Femur (tissue), 1 donor: Measurements from ENCODE around the gene SERGEF.
A peak's percentile ranks its signal among the peaks of the same experiment; 100 is the strongest.
"Not testable (repeated sequence)": the region's sequence is repeated elsewhere in the genome, so short reads cannot be mapped to it uniquely, and the experiment has no call there.

Source experiments
- DNase-seq: peaks from one replicate; pipeline ENCODE4 v3.0.0-alpha.2; 2017

The SERGEF gene

GRCh38 chr11:18000128-18000527 lies 12.7 kb downstream of the SERGEF start:
- not testable (repeated sequence) for DNase-seq

DNA sequence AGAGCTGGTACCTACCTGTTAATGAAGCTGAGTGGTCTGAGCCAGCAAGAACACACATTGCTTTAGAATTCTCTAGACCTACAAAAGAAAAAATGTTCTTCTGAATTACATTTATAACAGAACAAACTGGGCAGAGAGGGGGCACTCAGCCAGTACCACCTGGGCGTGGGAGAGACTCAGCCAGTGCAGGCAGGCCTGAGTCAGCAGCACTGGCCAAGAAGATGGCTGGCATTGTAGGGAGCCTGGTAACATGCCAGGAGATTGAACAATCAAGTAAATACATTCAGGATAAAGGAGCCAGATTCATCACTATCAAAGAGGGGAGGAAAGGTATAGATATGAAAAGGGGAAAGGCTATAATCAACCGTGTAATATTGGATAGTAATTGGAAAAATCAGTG lies 19.9 kb downstream of the SERGEF start:
- no peak for DNase-seq

DNA sequence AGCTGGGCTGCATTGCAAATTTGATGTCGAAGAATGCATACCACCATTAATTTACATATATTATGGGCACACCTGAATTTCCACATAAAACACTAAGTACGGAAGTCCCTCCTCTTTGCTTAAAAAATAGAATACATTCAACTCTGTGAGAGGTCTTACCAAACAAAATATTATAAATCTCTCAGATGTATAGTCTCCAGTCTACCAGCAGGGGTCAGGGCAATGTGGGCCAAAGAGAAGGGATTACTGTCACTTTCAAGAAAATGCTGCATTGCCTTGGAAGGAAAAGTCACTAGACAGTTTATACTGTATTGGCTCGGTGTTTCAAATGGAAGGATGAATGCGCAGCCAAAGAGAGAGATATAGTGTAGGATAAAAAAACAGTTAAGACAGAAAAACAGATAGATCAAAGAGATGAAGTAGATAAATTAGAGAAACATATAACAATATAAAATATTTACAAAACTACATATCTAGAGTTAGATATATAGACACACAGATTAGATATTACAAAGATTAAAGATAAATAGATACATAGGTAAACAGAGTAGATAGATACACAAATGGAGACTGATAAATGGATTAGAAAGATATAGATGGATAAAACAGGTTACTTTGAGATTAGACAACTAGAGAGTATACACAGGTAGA lies 20.9 kb downstream of the SERGEF start:
- peak; percentile 56 for DNase-seq

GRCh38 chr11:17989306-17989705 lies 23.5 kb downstream of the SERGEF start:
- no peak for DNase-seq

GRCh38 chr11:17988465-17988864 lies 24.4 kb downstream of the SERGEF start:
- DNase-seq, result no peak

DNA sequence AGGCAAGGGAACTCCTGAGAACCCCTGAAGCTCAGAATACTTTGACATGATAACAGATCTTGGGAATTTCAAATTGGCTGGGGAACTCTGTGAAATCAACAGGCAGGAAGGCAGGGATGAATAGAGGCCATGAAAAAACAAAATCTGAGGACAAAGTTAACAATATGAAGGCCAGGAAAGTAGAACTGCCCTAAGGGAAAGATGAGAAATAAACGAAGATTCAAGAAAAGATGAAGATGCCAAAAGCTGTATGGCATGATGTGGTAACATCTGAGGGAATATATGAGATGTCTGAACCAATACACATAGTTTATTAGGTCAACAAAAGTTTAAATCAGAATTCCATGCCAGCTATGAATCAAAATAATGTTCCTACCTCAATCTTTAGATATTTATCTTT lies 25.0 kb downstream of the SERGEF start:
- no peak for DNase-seq

DNA sequence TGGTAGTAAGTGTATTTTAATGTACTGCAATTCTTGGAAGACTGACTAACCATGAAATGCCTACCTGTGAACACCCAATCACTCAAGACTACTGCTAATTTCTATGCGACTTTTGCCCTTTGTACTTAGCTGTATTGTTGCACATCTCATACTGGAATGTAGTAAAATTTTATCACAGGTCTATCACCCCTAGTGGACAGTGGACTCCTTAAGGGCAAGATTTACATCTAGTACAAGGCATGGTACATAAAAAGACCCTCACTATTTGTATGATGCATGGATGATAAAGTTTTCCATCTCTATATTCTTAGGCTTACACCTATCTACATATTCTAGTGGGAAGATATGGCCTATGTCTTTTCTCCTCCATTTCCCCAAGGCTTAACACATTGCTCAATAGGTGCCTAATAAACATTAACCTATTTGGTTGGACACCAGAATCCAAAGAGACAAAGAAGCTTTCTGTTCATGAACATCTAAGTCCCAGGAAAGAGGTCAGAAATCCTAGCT lies 26.1 kb downstream of the SERGEF start:
- no peak for DNase-seq

GRCh38 chr11:17986007-17986710 lies 26.7 kb downstream of the SERGEF start:
- DNase-seq, result no peak

DNA sequence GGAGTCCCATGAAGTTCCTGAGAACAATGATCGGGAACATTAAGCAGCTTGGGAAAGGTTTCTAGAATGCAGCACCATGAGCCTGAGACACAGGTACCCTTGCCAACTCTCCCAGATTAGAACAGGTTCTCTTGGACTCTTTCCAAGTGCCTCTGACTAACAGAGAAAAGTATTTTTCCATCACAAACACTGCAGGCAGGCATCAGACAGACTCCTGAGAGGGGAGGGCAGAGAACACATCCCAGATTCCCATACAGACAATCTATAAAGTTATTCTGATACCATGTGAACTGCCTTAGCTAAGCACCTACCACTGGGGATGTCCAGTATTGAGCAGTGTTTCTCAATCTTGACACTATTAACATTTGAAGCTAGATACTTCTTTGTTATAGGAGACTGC lies 27.3 kb downstream of the SERGEF start:
- no peak for DNase-seq

- DNase-seq, result no peak
Measured at GRCh38 chr11:17983569-17983968, 29.3 kb downstream of the SERGEF start.

DNA sequence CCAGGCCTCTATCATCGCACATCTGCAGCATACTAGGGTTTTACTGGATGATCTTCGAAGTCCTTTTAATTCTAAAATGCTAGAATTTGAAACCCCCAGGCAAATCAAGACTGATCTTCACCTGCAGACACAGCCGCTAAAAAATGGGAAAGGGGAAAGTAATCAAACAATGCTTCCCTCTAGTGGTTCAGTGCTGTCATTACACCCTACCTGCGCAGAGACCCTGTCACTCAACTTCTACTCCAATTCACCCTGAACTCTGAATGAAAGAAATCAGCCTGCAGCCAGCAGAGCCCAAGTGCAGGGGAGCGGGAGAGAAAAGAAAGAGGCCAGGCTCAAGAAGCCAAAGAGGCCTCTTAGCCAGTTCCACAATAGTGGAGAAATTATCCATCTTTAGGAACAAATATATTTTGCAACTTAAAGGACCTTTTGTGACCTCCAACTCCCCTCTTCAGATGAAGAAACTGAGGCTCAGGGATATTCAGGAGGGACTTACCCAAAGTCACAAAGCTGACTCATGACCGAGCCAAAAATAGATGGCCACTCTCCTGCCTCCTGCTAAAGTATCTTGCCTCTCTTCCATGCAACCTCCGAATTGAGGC lies 33.0 kb downstream of the SERGEF start:
- DNase-seq, result peak; percentile 24

DNA sequence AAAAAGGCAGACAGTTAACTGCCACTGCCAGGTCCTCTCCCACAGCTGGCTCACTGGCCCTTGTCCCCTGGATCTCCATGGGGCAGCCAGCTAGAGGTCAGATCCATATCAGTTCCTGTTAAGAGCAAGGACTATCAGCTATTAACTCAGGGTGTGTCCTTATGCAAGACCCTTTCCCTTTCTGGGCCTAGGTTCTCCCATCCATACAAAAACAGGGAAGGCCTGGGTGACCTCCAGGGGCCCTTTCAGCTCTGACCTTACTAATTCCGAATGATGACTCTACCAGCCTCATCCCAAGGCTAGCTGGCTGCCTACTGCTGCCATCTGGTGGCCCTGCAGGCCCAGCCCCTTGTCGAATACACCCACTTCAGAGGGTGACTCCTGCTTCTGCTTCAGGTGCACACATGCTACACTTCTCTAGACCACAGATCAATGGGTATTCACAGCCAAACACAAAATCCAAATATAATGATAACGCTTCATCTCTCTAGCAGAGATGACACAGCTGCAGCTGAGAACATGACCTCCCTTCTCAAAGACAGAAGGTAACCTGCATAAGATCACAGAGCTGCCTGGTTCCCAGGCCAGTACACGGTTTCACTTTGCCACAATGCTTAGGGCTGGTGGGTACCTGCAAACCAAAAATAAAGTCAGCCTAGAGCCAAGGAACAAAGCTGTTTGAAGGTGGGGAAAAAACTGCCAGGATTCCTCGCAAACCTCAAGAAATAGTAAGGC lies 34.1 kb downstream of the SERGEF start:
- DNase-seq, result peak; percentile 53

DNA sequence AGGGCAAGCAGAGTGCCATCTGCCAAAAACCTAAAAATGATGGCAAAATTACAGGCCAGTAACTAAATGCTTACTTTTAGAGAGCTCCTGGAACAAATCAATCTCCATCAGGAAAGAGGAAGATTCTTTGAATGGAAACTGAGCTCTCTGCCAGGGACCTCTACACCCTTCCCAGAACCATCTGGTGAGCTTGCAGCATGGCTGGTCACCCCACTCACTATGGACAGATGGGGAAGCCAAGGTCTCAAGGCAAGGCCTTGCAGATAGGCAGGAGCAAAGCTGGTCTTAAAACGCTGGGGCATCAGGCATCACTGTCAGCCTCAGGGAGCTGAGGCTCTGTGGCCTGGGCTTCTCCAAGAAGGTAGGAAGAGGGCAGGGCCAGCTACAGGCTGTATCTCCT lies 36.2 kb downstream of the SERGEF start:
- DNase-seq, result no peak

GRCh38 chr11:17974246-17974645 lies 38.6 kb downstream of the SERGEF start:
- DNase-seq, result no peak

DNA sequence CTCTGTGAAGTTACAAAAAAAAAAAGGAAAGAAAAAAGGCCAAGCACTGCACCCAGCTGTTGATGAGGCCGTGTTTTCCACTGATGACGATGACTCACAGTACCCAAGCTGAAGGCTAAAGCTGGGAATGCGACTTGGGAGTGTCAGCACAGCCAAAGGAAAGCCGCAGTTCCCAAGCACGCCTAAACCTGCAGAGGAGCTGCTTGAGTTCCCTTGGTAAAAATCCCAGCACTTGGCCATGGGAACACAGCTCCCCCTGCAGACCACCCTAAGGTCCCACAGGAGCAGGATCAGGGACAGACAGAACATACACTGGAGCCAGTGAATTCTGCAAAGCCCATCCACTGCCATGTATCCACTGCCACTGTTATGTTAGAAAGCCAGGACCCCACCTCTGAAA lies 39.9 kb downstream of the SERGEF start:
- peak; percentile 74 for DNase-seq

GRCh38 chr11:17968206-17968605 lies 44.6 kb downstream of the SERGEF start:
- DNase-seq, result no peak

DNA sequence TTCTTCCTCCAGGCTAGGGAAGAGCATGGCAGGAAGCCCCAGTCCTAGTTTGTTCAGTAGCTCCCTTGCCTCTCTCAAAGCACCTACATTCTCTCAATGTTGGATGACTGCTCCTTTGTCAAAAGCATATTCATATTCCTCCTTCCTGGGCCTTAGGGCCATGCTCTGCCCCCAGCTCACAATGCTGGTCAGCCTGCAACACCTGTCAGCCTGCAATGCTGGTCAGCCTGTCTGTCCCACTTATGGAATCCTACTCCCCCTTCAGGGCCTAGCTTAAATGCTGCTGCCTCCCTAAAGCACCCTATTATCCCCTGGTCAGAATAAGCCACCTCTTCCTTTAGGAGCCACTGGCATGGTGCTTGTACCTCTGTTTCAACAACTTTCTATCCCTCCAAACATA lies 45.2 kb downstream of the SERGEF start:
- no peak for DNase-seq

DNA sequence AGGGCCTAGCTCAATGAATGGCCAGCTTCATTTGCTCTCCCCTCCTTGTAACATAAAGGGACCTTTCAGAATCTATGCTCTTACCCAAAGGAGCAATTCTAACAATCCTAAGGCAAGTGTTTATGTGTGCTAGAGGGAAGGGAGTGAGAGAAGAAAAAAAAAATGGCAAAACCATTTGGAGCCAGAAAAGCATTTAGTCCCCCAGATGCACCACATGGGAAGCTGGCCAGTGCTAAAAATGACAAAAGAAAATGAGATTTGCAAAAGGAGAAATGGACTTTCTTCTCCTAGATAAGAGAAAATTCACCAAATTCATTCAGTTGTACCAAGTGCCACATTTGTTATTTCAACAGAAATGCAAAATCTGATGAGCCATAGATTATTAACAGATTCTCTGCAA lies 52.8 kb downstream of the SERGEF start:
- DNase-seq, result no peak

- DNase-seq, result no peak
Measured at GRCh38 chr11:17958446-17958845, 54.4 kb downstream of the SERGEF start.

- no peak for DNase-seq
Measured at GRCh38 chr11:17954395-17955252, 58.2 kb downstream of the SERGEF start.

GRCh38 chr11:17952487-17952886 lies 60.4 kb downstream of the SERGEF start:
- DNase-seq, result no peak

GRCh38 chr11:17951685-17952388 lies 61.0 kb downstream of the SERGEF start:
- no peak for DNase-seq
